GM12891 (cell line): ENCODE measurements around the gene TRAM2.

Experiments used
- DNase-seq: peaks from one replicate; pipeline ENCODE4 v3.0.0; 2011; ENCODE audit warnings: low spot score; ENCODE audit not compliant: insufficient read length
- FAIRE-seq: peaks from 2 replicates; lab custom pipeline; 2011; peaks lifted over from hg19 to GRCh38; lab: Jason Lieb, UNC
- PAX5 ChIP-seq: IDR thresholded peaks from 2 replicates; pipeline ENCODE4 v1.6.1; 2011; ENCODE audit warnings: low read length, moderate library complexity, mild to moderate bottlenecking; ENCODE audit not compliant: insufficient read depth, severe bottlenecking
- POLR2A ChIP-seq: IDR thresholded peaks from 2 replicates; pipeline ENCODE4 v1.6.1; 2011; ENCODE audit warnings: low read depth, low read length, control low read depth
- POLR2AphosphoS5 ChIP-seq: IDR thresholded peaks from 2 replicates; pipeline ENCODE4 v1.6.1; 2011; ENCODE audit warnings: low read depth, low read length, control low read depth
- POU2F2 ChIP-seq: IDR thresholded peaks from 2 replicates; pipeline ENCODE4 v1.6.1; 2011; ENCODE audit warnings: low read depth, mild to moderate bottlenecking, control low read depth, low read length, moderate library complexity
- SPI1 ChIP-seq: IDR thresholded peaks from 2 replicates; pipeline ENCODE4 v1.6.1; 2011; ENCODE audit warnings: low read depth, low read length, control low read depth
- TAF1 ChIP-seq: IDR thresholded peaks from 2 replicates; pipeline ENCODE4 v1.6.1; 2011; ENCODE audit warnings: low read depth, low read length, control low read depth

Gene TRAM2

GRCh38 chr6:52595000-52595795, 18.3 kb upstream of the TRAM2 start:
- no peak for DNase-seq
- FAIRE-seq, result peak; percentile 84
- TF ChIP-seq PAX5 (peak; percentile 78), POLR2A (no peak)

- TF ChIP-seq POLR2A, result no peak
- TF ChIP-seq SPI1, result no peak
- TF ChIP-seq PAX5, result no peak
- DNase-seq, result no peak
- FAIRE-seq, result no peak
These were observed 17.4 kb upstream of the TRAM2 start for GRCh38 chr6:52594221-52594620.

DNA sequence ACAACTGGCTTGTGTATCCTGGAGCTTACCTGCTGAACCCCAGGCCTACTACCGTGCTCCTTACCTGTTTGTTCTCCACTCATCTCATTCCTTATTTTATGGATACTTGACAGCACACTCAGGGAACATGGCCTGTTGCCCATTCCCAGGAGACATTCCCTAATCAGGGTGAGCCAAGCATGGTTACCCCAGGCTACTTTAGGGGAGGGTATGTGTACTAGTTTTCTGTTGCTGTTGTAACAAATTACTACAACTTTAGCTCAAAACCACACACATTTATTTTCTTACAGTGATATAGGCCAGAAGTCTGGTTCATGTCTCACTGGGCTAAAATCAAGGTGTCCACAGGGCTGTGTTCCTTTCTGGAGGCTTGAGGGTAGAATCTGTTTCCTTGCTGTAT, 15.0 kb upstream of the TRAM2 start:
- FAIRE-seq (no peak), DNase-seq (no peak)
- TF ChIP-seq POU2F2, result no peak

- no peak for TF ChIP-seq POLR2A
- no peak for TF ChIP-seq POLR2AphosphoS5
- no peak for TF ChIP-seq PAX5
- TF ChIP-seq POU2F2, result no peak
- TF ChIP-seq SPI1, result no peak
- TF ChIP-seq TAF1, result no peak
- FAIRE-seq (no peak), DNase-seq (no peak)
These were observed 13.5 kb upstream of the TRAM2 start for GRCh38 chr6:52590152-52590891.

DNA sequence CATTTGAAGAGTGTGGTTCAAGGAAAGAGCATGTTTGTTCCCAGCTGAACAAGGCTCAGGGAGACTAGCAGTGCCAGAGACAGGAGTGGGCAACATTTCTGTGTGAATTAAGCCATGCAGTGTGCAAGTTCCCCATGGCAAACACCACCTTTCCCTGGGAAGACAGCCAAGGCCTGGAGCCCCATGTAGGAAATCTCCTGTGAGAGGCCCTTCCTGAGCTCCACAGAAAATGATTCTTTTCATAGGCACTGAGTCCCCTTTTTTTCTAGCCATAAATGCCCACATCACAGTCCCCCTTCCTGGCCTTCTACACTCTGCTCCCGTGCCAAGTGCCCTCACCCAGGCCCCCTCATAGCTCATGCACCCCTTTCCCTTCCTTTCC, 11.8 kb upstream of the TRAM2 start:
- no peak for TF ChIP-seq PAX5
- no peak for TF ChIP-seq SPI1
- no peak for TF ChIP-seq POLR2A
- TF ChIP-seq POLR2AphosphoS5, result no peak
- no peak for TF ChIP-seq TAF1
- no peak for TF ChIP-seq POU2F2
- DNase-seq (no peak), FAIRE-seq (no peak)

GRCh38 chr6:52588087-52588709, 11.3 kb upstream of the TRAM2 start:
- DNase-seq, result no peak
- FAIRE-seq, result no peak
- TF ChIP-seq POLR2A (no peak), TAF1 (no peak), SPI1 (no peak), POLR2AphosphoS5 (no peak), POU2F2 (no peak), PAX5 (no peak)

DNA sequence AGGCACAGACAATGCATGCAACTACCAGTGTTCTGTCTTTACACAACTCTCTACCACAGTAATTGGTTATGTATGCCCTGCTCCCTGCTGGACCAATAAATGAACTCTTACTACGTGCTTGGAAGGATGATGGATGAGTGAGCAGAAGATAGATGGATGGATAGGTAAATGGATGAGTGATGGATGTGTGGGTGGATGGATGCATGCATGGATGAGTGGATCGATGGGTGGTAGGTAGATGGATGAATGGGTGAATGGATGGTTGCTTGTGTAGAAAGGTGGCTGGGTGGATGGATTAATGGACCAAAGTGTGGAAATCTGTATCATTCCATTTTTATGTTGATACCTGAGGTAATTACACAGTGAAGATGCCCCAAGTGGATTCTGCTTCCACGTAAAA, 10.1 kb upstream of the TRAM2 start:
- FAIRE-seq (no peak), DNase-seq (no peak)
- TF ChIP-seq SPI1, result no peak
- no peak for TF ChIP-seq POLR2A
- no peak for TF ChIP-seq PAX5
- TF ChIP-seq TAF1, result no peak
- TF ChIP-seq POU2F2, result no peak
- TF ChIP-seq POLR2AphosphoS5, result no peak

GRCh38 chr6:52584203-52584602, 7.3 kb upstream of the TRAM2 start:
- DNase-seq, result no peak
- no peak for TF ChIP-seq POU2F2
- no peak for TF ChIP-seq TAF1
- FAIRE-seq, result no peak

DNA sequence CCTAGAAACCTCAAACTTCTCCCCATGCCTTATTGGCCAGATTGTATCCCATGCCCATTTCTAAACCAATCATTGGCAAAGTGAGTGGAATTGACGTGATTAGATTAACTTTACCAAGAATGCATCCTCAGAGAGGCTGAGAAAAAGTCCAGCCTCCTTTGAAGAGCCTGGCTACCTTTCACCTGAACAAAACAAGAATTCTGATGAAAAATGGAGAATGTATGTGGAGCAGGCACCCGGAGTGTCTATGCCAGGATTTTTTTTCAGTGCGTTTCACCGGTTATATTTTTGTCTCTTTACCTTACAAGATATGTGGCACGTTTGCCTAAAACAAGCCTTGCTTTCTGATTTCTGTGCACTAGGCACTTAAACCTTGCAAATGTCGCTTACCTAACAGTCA, 6.1 kb upstream of the TRAM2 start:
- DNase-seq, result no peak
- TF ChIP-seq PAX5 (no peak), POU2F2 (no peak), TAF1 (no peak), POLR2A (no peak), POLR2AphosphoS5 (no peak), SPI1 (no peak)
- FAIRE-seq, result no peak

GRCh38 chr6:52582446-52582845, 5.6 kb upstream of the TRAM2 start:
- FAIRE-seq (no peak), DNase-seq (no peak)
- TF ChIP-seq POLR2AphosphoS5, result no peak
- TF ChIP-seq PAX5, result no peak
- no peak for TF ChIP-seq SPI1
- no peak for TF ChIP-seq POLR2A
- TF ChIP-seq POU2F2, result no peak
- TF ChIP-seq TAF1, result no peak
